K562 (cell line): ENCODE measurements around the gene MPV17L. TPM values are rescaled to one million over a fixed set of nuclear protein-coding genes. Genes with fewer than 3 reads are reported as not detected.
"Not testable (repeated sequence)": the region's sequence is repeated elsewhere in the genome, so short reads cannot be mapped to it uniquely, and the experiment has no call there.

Experiments used
- ATAC-seq: fragments of 200-7000 bp; cut with Tn5 transposase; 3 replicates; pipeline ENCODE4 v1.9.1; 2020; ENCODE audit warnings: moderate library complexity
- BruUV-seq: library from RNA; stranded (reverse); fragments of 400-500 nt; replicated peaks from 2 replicates; lab custom pipeline; 2021; lab: Mats Ljungman, UMichigan
- CTCF ChIA-PET: fragments of 300-600 bp; formaldehyde crosslinking; extraction: SDS; loops from one replicate; lab custom pipeline; 2021; ENCODE audit warnings: low intra/inter-chr PET ratio; lab: Yijun Ruan, JAX
- POLR2A ChIA-PET: fragments of 300-600, 350-650 bp; sonication (Branson Sonifier 250); formaldehyde crosslinking; extraction: SDS; loops from one replicate; lab custom pipeline; 2021; ENCODE audit warnings: antibody characterized with exemption, inconsistent platforms; lab: Yijun Ruan, JAX
- DNase-seq, 4 experiments: peaks; one replicate each; pipeline versions ENCODE4 v3.0.0 to v3.0.0-alpha.2; 2011 to 2018; ENCODE audit warnings: low spot score in 3 of 4, mixed read lengths in 3 of 4; ENCODE audit errors: extremely low read depth in 1 of 4
- FAIRE-seq: peaks from 2 replicates; lab custom pipeline; 2011; peaks lifted over from hg19 to GRCh38; lab: Jason Lieb, UNC
- H2AFZ ChIP-seq: 2 replicates; pipeline ENCODE4 v1.6.0; 2011; ENCODE audit warnings: low read depth, low read length, control low read depth, inconsistent platforms
- H3K27ac ChIP-seq: fragments of 200-600 bp; 3 replicates; pipeline ENCODE4 v1.8.0; 2011; ENCODE audit warnings: low read depth, mild to moderate bottlenecking, control low read depth, inconsistent platforms, low read length, moderate library complexity, mixed read lengths; ENCODE audit errors: extremely low read depth
- H3K27me3 ChIP-seq, 2 experiments: fragments of 300-600 bp in 1 of 2; 2 replicates in 1 of 2; 3 replicates in 1 of 2; pipeline versions ENCODE4 v1.6.0 to v1.8.0; 2011; ENCODE audit warnings: inconsistent platforms in 2 of 2, low read length in 2 of 2, mild to moderate bottlenecking in 1 of 2, mixed read lengths in 1 of 2, moderate library complexity in 1 of 2; ENCODE audit not compliant: control insufficient read depth in 2 of 2, insufficient read depth in 2 of 2
- H3K36me3 ChIP-seq: fragments of 300-600 bp; 3 replicates; pipeline ENCODE4 v1.8.0; 2011; ENCODE audit warnings: mild to moderate bottlenecking, low read length, inconsistent platforms; ENCODE audit not compliant: control insufficient read depth, insufficient read depth
- H3K4me1 ChIP-seq, 2 experiments: fragments of 200-600 bp in 1 of 2; replicated peaks in 1 of 2; 2 replicates in 1 of 2; 3 replicates in 1 of 2; pipeline versions ENCODE4 v1.5.1 to v1.8.0; 2011; ENCODE audit warnings: inconsistent platforms in 2 of 2, low read length in 2 of 2, mild to moderate bottlenecking in 1 of 2, mixed read lengths in 1 of 2, moderate library complexity in 1 of 2; ENCODE audit not compliant: control insufficient read depth in 2 of 2, insufficient read depth in 2 of 2
- H3K4me2 ChIP-seq: 2 replicates; pipeline ENCODE4 v1.6.1; 2011; ENCODE audit warnings: low read length, control low read depth, inconsistent platforms, mixed read lengths; ENCODE audit not compliant: insufficient read depth
- H3K4me3 ChIP-seq: fragments of 200-600 bp; sonication (generic), shearing (Covaris generic); 2 replicates; pipeline ENCODE4 v1.5.1; 2016; ENCODE audit warnings: control low read depth, inconsistent platforms
- H3K79me2 ChIP-seq: fragments of 200-600 bp; 3 replicates; pipeline ENCODE4 v1.8.0; 2011; ENCODE audit warnings: low read length, inconsistent platforms; ENCODE audit not compliant: control insufficient read depth, insufficient read depth
- H3K9ac ChIP-seq, 2 experiments: 2 replicates each; pipeline versions ENCODE4 v1.6.0 to v1.6.1; 2011; ENCODE audit warnings: low read depth in 2 of 2, low read length in 2 of 2, control low read depth in 1 of 2, inconsistent platforms in 1 of 2, mild to moderate bottlenecking in 1 of 2, mixed read lengths in 1 of 2; ENCODE audit not compliant: insufficient read depth in 1 of 2
- H3K9me1 ChIP-seq: one replicate; pipeline ENCODE4 v1.6.0; 2011; ENCODE audit warnings: inconsistent platforms, mild to moderate bottlenecking, low read length, moderate library complexity; ENCODE audit not compliant: control insufficient read depth, insufficient read depth
- H3K9me3 ChIP-seq: replicated peaks from 2 replicates; pipeline ENCODE4 v1.5.1; 2011; ENCODE audit warnings: low read depth, low read length, inconsistent platforms; ENCODE audit not compliant: control insufficient read depth, insufficient read depth
- H4K20me1 ChIP-seq: replicated peaks from 2 replicates; pipeline ENCODE4 v1.6.1; 2011; ENCODE audit warnings: low read length, inconsistent platforms, mixed read lengths; ENCODE audit not compliant: control insufficient read depth, insufficient read depth
- EGR1 ChIP-seq: fragments of 450-650 bp; conservative IDR thresholded peaks from 2 replicates; pipeline ENCODE4 v1.6.1; 2017; ENCODE audit warnings: mild to moderate bottlenecking
- FOXM1 ChIP-seq, 2 experiments: fragments of 450-650 bp in 1 of 2; sonication (generic) in 1 of 2; formaldehyde crosslinking in 1 of 2; IDR thresholded peaks; 2 replicates each; pipeline versions ENCODE4 v1.6.1 to v1.9.0; 2017 to 2022; ENCODE audit warnings: low read depth in 2 of 2, mild to moderate bottlenecking in 2 of 2, missing genetic modification reagents in 1 of 2, moderate library complexity in 1 of 2
- JUND ChIP-seq, 2 experiments: IDR thresholded peaks; 2 replicates in 1 of 2; 3 replicates in 1 of 2; pipeline ENCODE4 v1.6.1; 2011; ENCODE audit warnings: borderline replicate concordance in 2 of 2, low read depth in 2 of 2, low read length in 2 of 2, improper control_type of control experiment in 1 of 2, missing biosample characterization in 1 of 2, missing genetic modification characterization in 1 of 2, missing genetic modification reagents in 1 of 2
- KDM1A ChIP-seq, 2 experiments: fragments of 450-650 bp; IDR thresholded peaks; 2 replicates each; pipeline ENCODE4 v1.6.1; 2016; ENCODE audit warnings: mild to moderate bottlenecking in 2 of 2
- MAFF ChIP-seq: IDR thresholded peaks from 2 replicates; pipeline ENCODE4 v1.6.1; 2012; ENCODE audit warnings: low read length, improper control_type of control experiment
- NFIC ChIP-seq: fragments of 450-650 bp; IDR thresholded peaks from 2 replicates; pipeline ENCODE4 v1.6.1; 2017; ENCODE audit warnings: mild to moderate bottlenecking, inconsistent platforms
- WGBS: fragments of 100-300 bp; shearing (Covaris generic); methylation state at CpG from one replicate; pipeline ENCODE4 v1.1.6; 2016; ENCODE audit warnings: low coverage, mixed read lengths; ENCODE audit not compliant: insufficient coverage; ENCODE audit errors: missing lambda C conversion rate; 5-methylcytosine and 5-hydroxymethylcytosine counted together
- in situ Hi-C: fragments of 300-500 bp; cut with MboI; formaldehyde crosslinking; loops from 4 replicates; pipeline ENCODE4 v1.15.0; 2018; ENCODE audit warnings: inconsistent platforms, mixed read lengths
- intact Hi-C: fragments of 100-400 bp; cut with micrococcal nuclease; formaldehyde crosslinking; loops from 2 replicates; pipeline ENCODE4 v1.14.2; 2022
- polyA plus RNA-seq, 8 experiments: library from polyadenylated mRNA; depleted of rRNA in 4 of 8; stranded (reverse) in 5 of 8; unstranded in 3 of 8; fragments of >200 nt; fragmentation: Nextera tagmentation in 2 of 8; fragmentation: Illumina TruSeq in 1 of 8; extraction: Ambion mirVana in 2 of 8; extraction: Trizol in 1 of 8; gene quantifications; 2 replicates each; pipeline versions ENCODE4 v1.2.1 to v1.2.3, GENCODE V29; 2011 to 2014; ENCODE audit warnings: inconsistent platforms in 1 of 8, missing spikeins in 1 of 8
- total RNA-seq, 7 experiments: library from RNA; depleted of rRNA in 6 of 7; stranded (reverse); fragments of >200 nt in 6 of 7; fragmentation: Illumina TruSeq in 2 of 7; extraction: Trizol in 2 of 7; gene quantifications; 2 replicates each; pipeline versions ENCODE4 v1.2.1 to v1.2.3, GENCODE V29; 2011 to 2021; ENCODE audit warnings: low replicate concordance in 1 of 7
- TF ChIP-seq, protein P1 (sequence below), 2 experiments: fragments of 450-650 bp in 1 of 2; sonication (generic) in 1 of 2; formaldehyde crosslinking in 1 of 2; IDR thresholded peaks in 1 of 2; conservative IDR thresholded peaks in 1 of 2; 2 replicates each; pipeline versions ENCODE4 v1.6.1 to v1.8.1; 2016 to 2023; ENCODE audit warnings: mild to moderate bottlenecking in 2 of 2, moderate library complexity in 2 of 2, inconsistent platforms in 1 of 2, missing genetic modification reagents in 1 of 2

Gene MPV17L
- total and polyA plus RNA-seq, 9 of the 15 experiments (the other 6 are each of a cell fraction or from before 2014, with no cell fraction given): not detected

DNA sequence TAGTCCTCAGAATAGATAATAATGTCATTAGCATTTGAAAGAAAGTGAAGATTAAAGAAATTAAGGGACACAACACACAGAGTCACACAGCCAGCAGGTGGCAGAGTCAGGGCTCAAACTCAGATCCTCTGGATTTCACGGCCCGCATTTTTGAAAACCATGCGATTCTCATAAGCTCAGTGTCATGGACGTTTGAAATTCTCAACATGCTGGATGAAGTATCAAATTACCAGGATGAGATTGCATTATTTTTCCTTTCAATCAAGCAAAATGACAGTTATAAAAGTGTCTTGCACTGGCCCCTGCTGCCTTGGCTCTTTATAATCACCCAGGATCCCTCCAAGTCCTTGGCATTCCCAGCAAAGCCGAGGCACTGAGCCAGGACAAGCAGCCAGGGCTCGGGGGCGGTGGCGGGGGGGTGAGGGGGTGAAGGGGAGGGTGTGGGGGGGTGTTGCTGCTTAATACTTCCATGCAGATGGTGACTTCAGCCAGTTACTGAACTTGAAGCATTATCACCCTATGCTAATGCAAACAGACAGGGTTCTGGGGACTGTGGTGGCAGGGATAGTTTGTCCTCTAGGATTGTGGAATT, 32.2 kb downstream of the MPV17L start (continued):
- TF ChIP-seq MAFF: peak; percentile 29; the same call in 1 of the 2 replicates
- TF ChIP-seq FOXM1 (IDR thresholded peaks at IDR 0.05; ENCODE audit: low read depth): peak; percentile 46
- TF ChIP-seq FOXM1 (CRISPR knock-in tag; IDR thresholded peaks at IDR 0.05; ENCODE audit: low read depth): no peak
- TF ChIP-seq NFIC: no peak

DNA sequence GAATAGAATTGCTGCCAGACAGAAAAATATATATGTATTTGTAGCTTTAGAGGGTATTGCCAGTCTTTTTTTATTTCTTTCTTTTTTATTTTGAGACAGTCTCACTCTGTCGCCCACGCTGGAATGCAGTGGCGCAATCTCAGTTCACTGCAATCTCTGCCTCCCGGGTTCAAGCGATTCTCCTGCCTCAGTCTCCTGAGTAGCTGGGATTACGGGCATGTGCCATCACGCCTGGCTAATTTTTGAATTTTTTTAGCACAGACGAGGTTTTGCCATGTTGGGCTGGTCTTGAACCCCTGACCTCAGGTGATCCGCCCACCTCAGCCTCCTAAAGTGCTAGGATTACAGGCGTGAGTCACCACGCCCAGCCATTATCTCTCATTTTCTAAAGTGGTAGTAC, 35.3 kb downstream of the MPV17L start:
- CTCF ChIA-PET; intact Hi-C loops; H4K20me1 ChIP-seq; BruUV-seq; H3K4me2 ChIP-seq; in situ Hi-C loops; H3K9ac ChIP-seq; ATAC-seq; DNase-seq; FAIRE-seq; H3K27ac ChIP-seq; H3K4me3 ChIP-seq; H3K9me1 ChIP-seq; H2AFZ ChIP-seq; H3K36me3 ChIP-seq; H3K79me2 ChIP-seq; H3K9me3 ChIP-seq; TF ChIP-seq JUND (tag; IDR thresholded peaks at IDR 0.05; ENCODE audit: borderline replicate concordance, low read depth, low read length): not testable (repeated sequence)
- TF ChIP-seq, protein P1, sequence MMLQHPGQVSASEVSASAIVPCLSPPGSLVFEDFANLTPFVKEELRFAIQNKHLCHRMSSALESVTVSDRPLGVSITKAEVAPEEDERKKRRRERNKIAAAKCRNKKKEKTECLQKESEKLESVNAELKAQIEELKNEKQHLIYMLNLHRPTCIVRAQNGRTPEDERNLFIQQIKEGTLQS (IDR thresholded peaks at IDR 0.05): peak; percentile 29; the same call in 1 of the 2 replicates
- TF ChIP-seq, protein P1 (CRISPR knock-in tag; conservative IDR thresholded peaks at IDR 0.05): not testable (repeated sequence)
- TF ChIP-seq JUND (IDR thresholded peaks at IDR 0.05; ENCODE audit: borderline replicate concordance, low read depth, low read length) (0 out of 2 replicates have a peak, but pooled peaks have one; percentile 13), KDM1A (IDR thresholded peaks at IDR 0.05) (peak; percentile 70 to 76; a peak in 3 of 4 replicates), EGR1 (peak; percentile 66)
- H3K27me3 ChIP-seq: peaks cover 8 to 23% of the 10 kb centered on the region in 2 experiments; a peak in 3 of 5 replicates
- 59% methylated on average over 11 of the region's 11 CpGs for WGBS
- POLR2A ChIA-PET: interaction anchor here (0.5 kb wide), 1 partner anchor 223 kb away, joined by 3 read pairs; no protein-coding TSS in a partner anchor
- peaks cover 0 to 13% of the 10 kb centered on the region in 2 experiments; a peak in 3 of 5 replicates for H3K4me1 ChIP-seq
